ENCODE data around the gene SFMBT2. TPM values are rescaled to one million over a fixed set of nuclear protein-coding genes. Genes with fewer than 3 reads are reported as not detected.
"Not testable (repeated sequence)": the region's sequence is repeated elsewhere in the genome, so short reads cannot be mapped to it uniquely, and the experiment has no call there.

SFMBT2 gene
- total RNA-seq, 1 donor from 2014 or later: 2.7 TPM

DNA sequence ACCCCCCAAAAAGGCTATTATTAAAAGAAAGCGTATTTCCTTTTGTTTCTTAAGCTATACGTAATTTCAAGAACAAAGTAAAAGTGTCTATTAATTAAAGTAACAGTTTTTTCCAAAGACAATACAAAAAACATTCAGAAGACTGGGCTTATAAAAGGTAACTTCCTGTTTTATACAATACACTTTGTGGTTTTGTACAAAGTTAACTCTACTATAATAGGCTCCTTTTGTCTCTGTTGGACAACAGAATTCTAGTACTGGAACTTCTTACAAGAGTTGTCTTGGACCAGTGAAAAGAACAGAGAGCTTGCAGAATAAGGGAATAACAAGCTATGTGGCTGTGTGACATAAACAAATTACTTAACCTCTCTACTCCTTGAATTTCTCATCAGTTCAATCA, 21.5 kb downstream of the SFMBT2 start:
- DNase-seq (ENCODE audit: extremely low spot score, unreplicated experiment): no peak
- no peaks in the 10 kb centered on the region for H3K4me1 Mint-ChIP-seq (ENCODE audit: unreplicated experiment)
- no peaks in the 10 kb centered on the region for H3K36me3 Mint-ChIP-seq (ENCODE audit: unreplicated experiment)
- H3K27ac Mint-ChIP-seq (ENCODE audit: unreplicated experiment): no peak overlapping the region
- H3K9me3 Mint-ChIP-seq (ENCODE audit: unreplicated experiment): no peaks in the 10 kb centered on the region
- TF ChIP-seq, protein P1, sequence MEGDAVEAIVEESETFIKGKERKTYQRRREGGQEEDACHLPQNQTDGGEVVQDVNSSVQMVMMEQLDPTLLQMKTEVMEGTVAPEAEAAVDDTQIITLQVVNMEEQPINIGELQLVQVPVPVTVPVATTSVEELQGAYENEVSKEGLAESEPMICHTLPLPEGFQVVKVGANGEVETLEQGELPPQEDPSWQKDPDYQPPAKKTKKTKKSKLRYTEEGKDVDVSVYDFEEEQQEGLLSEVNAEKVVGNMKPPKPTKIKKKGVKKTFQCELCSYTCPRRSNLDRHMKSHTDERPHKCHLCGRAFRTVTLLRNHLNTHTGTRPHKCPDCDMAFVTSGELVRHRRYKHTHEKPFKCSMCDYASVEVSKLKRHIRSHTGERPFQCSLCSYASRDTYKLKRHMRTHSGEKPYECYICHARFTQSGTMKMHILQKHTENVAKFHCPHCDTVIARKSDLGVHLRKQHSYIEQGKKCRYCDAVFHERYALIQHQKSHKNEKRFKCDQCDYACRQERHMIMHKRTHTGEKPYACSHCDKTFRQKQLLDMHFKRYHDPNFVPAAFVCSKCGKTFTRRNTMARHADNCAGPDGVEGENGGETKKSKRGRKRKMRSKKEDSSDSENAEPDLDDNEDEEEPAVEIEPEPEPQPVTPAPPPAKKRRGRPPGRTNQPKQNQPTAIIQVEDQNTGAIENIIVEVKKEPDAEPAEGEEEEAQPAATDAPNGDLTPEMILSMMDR (IDR thresholded peaks at IDR 0.05): no peak
- no peak overlapping the region for H3K4me3 Mint-ChIP-seq (ENCODE audit: unreplicated experiment)
- peaks cover 3% of the 10 kb centered on the region for H3K27me3 Mint-ChIP-seq (ENCODE audit: unreplicated experiment)

DNA sequence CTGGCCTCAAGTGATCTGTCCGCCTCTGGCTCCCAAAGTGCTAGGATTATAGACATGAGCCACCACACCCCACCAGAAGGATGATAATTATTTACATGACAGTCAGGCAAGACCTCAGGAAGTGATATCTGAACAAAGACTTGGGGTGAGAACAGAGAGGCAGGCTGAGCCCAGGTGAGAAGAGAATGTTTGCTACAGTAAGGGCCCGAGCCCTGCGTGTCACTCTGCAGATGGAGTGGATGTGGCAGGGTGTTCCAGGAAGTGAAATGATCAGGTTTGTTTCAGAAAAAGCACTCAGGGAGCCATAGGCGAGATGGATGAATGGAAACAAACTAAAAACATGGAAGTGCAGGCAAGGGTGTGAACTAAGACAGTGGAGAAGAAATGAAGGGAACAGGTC, 22.2 kb downstream of the SFMBT2 start:
- no peaks in the 10 kb centered on the region for H3K36me3 Mint-ChIP-seq (ENCODE audit: unreplicated experiment)
- H3K27me3 Mint-ChIP-seq (ENCODE audit: unreplicated experiment): peaks cover 3% of the 10 kb centered on the region
- peak; percentile 48 for DNase-seq (ENCODE audit: extremely low spot score, unreplicated experiment)
- H3K27ac Mint-ChIP-seq (ENCODE audit: unreplicated experiment): no peak overlapping the region
- no peak overlapping the region for H3K4me3 Mint-ChIP-seq (ENCODE audit: unreplicated experiment)
- TF ChIP-seq, protein P1 (IDR thresholded peaks at IDR 0.05): no peak
- no peaks in the 10 kb centered on the region for H3K9me3 Mint-ChIP-seq (ENCODE audit: unreplicated experiment)
- H3K4me1 Mint-ChIP-seq (ENCODE audit: unreplicated experiment): no peaks in the 10 kb centered on the region

DNA sequence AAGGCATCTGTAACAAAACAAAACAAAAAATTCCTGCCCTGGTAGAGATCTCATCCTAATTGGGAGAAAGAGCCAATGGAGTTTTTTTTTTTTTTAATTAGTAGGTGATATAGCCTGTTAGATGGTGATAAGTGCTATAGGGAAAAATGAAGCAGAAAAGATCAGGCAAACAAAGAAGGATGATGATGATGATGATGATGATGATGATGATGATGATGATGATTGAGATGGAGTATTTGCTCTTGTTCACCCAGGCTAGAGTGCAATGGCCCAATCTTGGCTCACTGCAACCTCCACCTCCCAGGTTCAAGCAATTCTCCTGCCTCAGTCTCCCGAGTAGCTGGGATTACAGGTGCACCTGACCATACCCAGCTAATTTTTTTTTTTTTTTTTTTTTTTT, 22.7 kb downstream of the SFMBT2 start:
- DNase-seq (ENCODE audit: extremely low spot score, unreplicated experiment): not testable (repeated sequence)

DNA sequence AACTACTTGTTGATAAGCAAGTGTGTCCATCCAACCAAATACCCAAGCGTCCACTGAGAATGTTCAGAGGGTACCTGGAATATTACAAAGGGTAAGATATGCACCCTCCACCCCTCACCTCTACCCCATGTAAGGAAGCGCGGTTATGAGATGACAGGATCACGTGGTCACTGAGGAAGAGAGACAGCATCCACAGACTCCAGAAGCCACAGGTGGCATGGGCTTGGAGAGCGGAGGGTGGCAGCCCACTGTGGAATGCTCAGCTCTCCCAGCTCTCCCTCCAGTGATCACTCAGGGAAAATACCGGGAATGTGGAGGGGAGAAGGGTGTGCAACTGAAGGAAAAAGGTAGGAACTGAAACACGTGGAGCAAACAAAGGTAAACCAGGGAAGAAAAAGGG, 25.7 kb downstream of the SFMBT2 start:
- Mint-ChIP-seq H3K9me3 (ENCODE audit: unreplicated experiment) (no peaks in the 10 kb centered on the region), H3K4me3 (ENCODE audit: unreplicated experiment) (no peak overlapping the region), H3K27ac (ENCODE audit: unreplicated experiment) (no peak overlapping the region), H3K36me3 (ENCODE audit: unreplicated experiment) (no peaks in the 10 kb centered on the region), H3K27me3 (ENCODE audit: unreplicated experiment) (peaks cover 3% of the 10 kb centered on the region), H3K4me1 (ENCODE audit: unreplicated experiment) (no peaks in the 10 kb centered on the region)
- DNase-seq (ENCODE audit: extremely low spot score, unreplicated experiment): peak; percentile 42
- TF ChIP-seq, protein P1 (IDR thresholded peaks at IDR 0.05): no peak

More for the DNA sequence above, 22.7 kb downstream of the SFMBT2 start:
- H3K4me3 Mint-ChIP-seq (ENCODE audit: unreplicated experiment); H3K27me3 Mint-ChIP-seq (ENCODE audit: unreplicated experiment); H3K9me3 Mint-ChIP-seq (ENCODE audit: unreplicated experiment); H3K27ac Mint-ChIP-seq (ENCODE audit: unreplicated experiment); H3K4me1 Mint-ChIP-seq (ENCODE audit: unreplicated experiment); H3K36me3 Mint-ChIP-seq (ENCODE audit: unreplicated experiment): not testable (repeated sequence)

DNA sequence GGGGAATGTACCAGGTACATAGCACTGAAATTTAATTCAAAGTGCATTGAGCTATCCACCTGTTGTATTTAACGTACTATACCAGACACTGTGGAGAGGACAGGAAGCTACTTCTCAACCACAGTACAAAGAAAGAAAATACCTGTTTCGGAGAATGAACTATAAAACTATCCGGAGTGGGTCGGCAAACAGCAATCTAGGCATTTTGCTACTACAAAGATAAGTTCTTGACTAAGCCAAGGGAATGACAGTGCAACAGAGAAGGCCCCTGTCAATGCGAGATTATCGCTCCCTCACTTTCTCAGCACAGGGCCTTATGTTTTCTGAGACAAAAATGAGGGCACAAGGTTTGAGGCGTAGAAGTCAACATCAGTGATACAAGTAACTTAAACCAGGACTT, 27.4 kb downstream of the SFMBT2 start:
- peak; percentile 11 for DNase-seq (ENCODE audit: extremely low spot score, unreplicated experiment)
- Mint-ChIP-seq H3K27ac (ENCODE audit: unreplicated experiment) (no peak overlapping the region), H3K4me3 (ENCODE audit: unreplicated experiment) (no peak overlapping the region), H3K36me3 (ENCODE audit: unreplicated experiment) (no peaks in the 10 kb centered on the region), H3K4me1 (ENCODE audit: unreplicated experiment) (no peaks in the 10 kb centered on the region), H3K9me3 (ENCODE audit: unreplicated experiment) (no peaks in the 10 kb centered on the region), H3K27me3 (ENCODE audit: unreplicated experiment) (no peaks in the 10 kb centered on the region)
- TF ChIP-seq, protein P1 (IDR thresholded peaks at IDR 0.05): no peak

DNA sequence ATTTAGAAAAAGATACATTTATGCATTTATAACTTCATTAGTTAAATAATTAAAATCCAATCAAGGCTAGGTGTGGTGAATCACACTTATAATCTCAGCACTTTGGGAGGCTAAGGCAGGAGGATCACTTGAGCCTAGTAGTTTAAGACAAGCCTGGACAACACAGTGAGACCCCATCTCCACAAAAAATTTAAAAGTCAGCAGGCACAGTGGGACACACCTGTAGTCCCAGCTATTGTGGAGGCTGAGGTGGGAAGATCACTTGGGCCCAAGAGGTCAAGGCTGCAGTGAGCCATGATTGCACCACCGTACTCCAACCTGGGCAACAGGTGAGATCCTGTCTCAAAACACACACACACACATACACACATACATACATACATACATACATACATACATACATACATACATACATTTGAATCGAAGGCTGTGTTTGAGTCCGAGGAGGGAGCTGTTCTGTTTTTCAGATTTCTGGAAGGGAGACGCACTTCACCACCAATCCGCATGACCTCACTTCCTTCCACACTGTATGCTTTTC, 30.1 kb downstream of the SFMBT2 start:
- no peak overlapping the region for H3K27ac Mint-ChIP-seq (ENCODE audit: unreplicated experiment)
- H3K9me3 Mint-ChIP-seq (ENCODE audit: unreplicated experiment): no peaks in the 10 kb centered on the region
- no peak overlapping the region for H3K4me3 Mint-ChIP-seq (ENCODE audit: unreplicated experiment)
- TF ChIP-seq, protein P1 (IDR thresholded peaks at IDR 0.05): no peak
- no peak for DNase-seq (ENCODE audit: extremely low spot score, unreplicated experiment)
- no peaks in the 10 kb centered on the region for H3K36me3 Mint-ChIP-seq (ENCODE audit: unreplicated experiment)
- H3K4me1 Mint-ChIP-seq (ENCODE audit: unreplicated experiment): peaks cover 2% of the 10 kb centered on the region
- H3K27me3 Mint-ChIP-seq (ENCODE audit: unreplicated experiment): no peaks in the 10 kb centered on the region
